Measurements from ENCODE around the gene LST1.

Gene LST1

GRCh38 chr6:31560697-31561058 is 25.4 kb upstream of the LST1 start:
- DNase-seq: no peak

DNA sequence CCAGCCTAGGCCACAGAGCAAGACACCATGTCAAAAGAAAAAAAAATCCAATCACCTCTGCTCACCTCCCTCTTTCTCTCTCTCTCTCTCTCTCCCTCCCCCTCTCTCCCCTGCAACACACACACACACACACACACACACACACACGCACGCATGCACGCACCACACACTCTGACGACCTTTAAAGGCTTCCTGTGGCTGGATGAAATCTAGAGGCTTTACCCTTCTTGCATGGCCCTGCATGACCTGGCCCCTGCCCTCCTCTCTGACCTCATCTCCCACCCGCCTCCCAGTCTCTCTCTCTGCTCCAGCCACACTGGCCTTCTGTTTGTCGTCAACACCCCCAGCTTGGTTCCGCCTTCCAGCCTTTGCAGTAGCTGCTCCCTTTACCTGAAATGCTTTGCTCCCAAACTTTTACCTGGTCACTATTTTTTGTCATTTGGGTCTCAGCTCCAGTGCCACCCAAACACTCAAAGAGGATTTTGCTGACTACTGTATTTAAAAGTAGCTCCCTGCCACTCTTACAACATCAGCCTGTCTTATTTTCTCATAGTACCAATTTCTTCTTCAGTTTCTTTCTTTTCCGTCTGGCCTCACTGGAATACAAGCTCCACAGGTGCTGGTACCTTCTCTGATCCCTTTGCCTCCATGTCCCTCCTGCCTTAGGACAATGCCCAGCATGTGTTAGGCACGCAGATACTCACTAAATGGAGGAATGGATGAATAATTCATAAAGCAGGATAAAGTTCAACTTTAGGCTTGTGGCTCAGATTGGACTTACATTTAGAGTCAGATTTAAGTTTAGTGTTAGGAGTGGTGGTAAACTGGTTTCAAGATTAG is 18.3 kb upstream of the LST1 start:
- DNase-seq: peak; percentile 10

GRCh38 chr6:31568537-31568961 is 17.5 kb upstream of the LST1 start:
- peak; percentile 74 for DNase-seq

- no peak for DNase-seq
Observed at GRCh38 chr6:31569861-31570536, 16.1 kb upstream of the LST1 start.

DNA sequence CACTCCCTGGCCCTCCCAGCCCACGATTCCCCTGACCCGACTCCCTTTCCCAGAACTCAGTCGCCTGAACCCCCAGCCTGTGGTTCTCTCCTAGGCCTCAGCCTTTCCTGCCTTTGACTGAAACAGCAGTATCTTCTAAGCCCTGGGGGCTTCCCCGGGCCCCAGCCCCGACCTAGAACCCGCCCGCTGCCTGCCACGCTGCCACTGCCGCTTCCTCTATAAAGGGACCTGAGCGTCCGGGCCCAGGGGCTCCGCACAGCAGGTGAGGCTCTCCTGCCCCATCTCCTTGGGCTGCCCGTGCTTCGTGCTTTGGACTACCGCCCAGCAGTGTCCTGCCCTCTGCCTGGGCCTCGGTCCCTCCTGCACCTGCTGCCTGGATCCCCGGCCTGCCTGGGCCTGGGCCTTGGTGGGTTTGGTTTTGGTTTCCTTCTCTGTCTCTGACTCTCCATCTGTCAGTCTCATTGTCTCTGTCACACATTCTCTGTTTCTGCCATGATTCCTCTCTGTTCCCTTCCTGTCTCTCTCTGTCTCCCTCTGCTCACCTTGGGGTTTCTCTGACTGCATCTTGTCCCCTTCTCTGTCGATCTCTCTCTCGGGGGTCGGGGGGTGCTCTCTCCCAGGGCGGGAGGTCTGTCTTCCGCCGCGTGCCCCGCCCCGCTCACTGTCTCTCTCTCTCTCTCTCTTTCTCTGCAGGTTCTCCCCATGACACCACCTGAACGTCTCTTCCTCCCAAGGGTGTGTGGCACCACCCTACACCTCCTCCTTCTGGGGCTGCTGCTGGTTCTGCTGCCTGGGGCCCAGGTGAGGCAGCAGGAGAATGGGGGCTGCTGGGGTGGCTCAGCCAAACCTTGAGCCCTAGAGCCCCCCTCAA is 13.8 kb upstream of the LST1 start, which contains the start of gene LTA:
Gene LTA (plus strand): TSS at position 249 of the 871 bp plus-strand sequence. CDS start 454 bp downstream, at position 703.
- no peak for DNase-seq

DNA sequence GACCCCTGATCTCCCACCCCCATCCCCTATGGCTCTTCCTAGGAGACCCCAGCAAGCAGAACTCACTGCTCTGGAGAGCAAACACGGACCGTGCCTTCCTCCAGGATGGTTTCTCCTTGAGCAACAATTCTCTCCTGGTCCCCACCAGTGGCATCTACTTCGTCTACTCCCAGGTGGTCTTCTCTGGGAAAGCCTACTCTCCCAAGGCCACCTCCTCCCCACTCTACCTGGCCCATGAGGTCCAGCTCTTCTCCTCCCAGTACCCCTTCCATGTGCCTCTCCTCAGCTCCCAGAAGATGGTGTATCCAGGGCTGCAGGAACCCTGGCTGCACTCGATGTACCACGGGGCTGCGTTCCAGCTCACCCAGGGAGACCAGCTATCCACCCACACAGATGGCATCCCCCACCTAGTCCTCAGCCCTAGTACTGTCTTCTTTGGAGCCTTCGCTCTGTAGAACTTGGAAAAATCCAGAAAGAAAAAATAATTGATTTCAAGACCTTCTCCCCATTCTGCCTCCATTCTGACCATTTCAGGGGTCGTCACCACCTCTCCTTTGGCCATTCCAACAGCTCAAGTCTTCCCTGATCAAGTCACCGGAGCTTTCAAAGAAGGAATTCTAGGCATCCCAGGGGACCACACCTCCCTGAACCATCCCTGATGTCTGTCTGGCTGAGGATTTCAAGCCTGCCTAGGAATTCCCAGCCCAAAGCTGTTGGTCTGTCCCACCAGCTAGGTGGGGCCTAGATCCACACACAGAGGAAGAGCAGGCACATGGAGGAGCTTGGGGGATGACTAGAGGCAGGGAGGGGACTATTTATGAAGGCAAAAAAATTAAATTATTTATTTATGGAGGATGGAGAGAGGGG is 12.6 kb upstream of the LST1 start:
- DNase-seq: no peak

GRCh38 chr6:31574106-31575061 is 11.7 kb upstream of the LST1 start:
- no peak for DNase-seq

DNA sequence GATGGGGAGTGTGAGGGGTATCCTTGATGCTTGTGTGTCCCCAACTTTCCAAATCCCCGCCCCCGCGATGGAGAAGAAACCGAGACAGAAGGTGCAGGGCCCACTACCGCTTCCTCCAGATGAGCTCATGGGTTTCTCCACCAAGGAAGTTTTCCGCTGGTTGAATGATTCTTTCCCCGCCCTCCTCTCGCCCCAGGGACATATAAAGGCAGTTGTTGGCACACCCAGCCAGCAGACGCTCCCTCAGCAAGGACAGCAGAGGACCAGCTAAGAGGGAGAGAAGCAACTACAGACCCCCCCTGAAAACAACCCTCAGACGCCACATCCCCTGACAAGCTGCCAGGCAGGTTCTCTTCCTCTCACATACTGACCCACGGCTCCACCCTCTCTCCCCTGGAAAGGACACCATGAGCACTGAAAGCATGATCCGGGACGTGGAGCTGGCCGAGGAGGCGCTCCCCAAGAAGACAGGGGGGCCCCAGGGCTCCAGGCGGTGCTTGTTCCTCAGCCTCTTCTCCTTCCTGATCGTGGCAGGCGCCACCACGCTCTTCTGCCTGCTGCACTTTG is 10.7 kb upstream of the LST1 start, which contains the start of gene TNF:
Gene TNF (plus strand): TSS at position 231 of the 567 bp plus-strand sequence. CDS start 177 bp downstream, at position 408.
- no peak for DNase-seq

GRCh38 chr6:31575952-31576685 is 10.0 kb upstream of the LST1 start:
- no peak for DNase-seq

GRCh38 chr6:31576897-31577578 is 9.0 kb upstream of the LST1 start:
- no peak for DNase-seq

DNA sequence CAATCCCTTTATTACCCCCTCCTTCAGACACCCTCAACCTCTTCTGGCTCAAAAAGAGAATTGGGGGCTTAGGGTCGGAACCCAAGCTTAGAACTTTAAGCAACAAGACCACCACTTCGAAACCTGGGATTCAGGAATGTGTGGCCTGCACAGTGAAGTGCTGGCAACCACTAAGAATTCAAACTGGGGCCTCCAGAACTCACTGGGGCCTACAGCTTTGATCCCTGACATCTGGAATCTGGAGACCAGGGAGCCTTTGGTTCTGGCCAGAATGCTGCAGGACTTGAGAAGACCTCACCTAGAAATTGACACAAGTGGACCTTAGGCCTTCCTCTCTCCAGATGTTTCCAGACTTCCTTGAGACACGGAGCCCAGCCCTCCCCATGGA is 8.5 kb upstream of the LST1 start:
- no peak for DNase-seq

- no peak for DNase-seq
Observed at GRCh38 chr6:31578184-31579118, 7.6 kb upstream of the LST1 start.

DNA sequence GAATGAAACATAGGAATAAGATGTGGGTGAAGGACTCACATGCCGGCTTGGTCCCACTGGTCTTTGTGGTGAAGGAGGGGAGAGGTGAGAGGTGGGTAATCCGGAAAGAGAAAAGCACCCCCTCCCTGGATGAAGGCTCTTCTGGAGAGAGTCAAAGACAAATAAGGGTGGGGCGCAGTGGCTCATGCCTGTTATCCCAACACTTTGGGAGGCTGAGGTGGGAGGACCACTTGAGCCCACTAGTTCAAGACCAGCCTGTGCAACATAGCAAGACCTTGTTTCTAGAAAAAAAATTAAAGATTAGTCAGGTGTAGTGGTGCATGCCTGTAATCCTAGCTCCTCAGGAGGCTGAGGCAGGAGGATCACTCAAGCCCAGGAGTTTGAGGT is 7.0 kb upstream of the LST1 start:
- no peak for DNase-seq

- DNase-seq: no peak
Observed at GRCh38 chr6:31579546-31580437, 6.3 kb upstream of the LST1 start.

DNA sequence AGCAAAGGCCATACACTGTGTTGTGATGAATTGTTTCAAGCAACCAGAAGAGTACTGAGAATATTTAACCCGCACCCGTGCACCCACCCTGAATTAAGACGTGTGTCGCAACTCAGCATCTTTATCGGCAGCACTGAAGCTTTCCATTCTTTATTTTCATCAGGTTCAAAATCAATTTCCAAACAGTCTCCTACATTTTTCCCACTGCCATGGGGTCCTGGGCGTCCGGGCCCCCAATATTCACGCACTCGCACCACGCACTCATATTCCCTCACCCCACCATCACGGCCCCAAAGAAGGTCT is 5.7 kb upstream of the LST1 start:
- no peak for DNase-seq

DNA sequence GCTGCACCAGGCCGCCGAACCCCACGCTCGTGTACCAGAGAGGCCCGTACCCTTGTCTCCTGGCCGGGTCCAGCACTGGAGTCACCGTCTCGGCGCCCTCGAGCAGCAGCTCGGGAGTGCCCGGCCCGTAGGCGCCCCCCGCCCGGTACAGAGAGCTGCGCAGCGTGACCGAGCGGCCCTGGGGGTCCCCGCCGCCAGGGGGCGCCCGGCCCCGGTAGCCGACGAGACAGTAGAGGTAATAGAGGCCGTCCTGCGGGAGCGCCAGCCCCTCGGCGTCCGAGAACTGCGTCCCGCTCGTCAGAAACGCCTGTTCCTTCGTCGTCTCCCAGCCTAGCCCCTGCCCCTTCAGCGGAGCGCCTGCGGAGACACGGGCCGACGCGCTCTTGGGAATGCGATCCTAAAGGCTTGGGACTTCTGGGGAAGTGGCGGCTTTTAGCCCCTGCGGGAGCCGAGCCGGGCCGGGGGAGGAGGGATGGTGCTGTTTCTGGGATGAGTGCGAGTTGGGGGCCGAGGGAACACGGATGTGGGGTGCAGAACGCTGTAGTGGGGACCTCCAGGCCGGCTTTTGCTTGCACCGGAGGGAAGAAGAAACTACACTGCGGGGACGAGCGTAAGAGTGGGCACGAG is 5.2 kb upstream of the LST1 start:
- DNase-seq: peak; percentile 86
